ENCODE data around the gene APPL2. TPM values are rescaled to one million over a fixed set of nuclear protein-coding genes. Genes with fewer than 3 reads are reported as not detected.

The APPL2 gene
- total RNA-seq, 1 experiment from 2014 or later = 35.5 TPM

GRCh38 chr12:105275997-105276733 is 40.2 kb upstream of the APPL2 start:
- DNase-seq (ENCODE audit: unreplicated experiment) = no peak
- H3K9me3 Mint-ChIP-seq (ENCODE audit: unreplicated experiment) = no peaks in the 10 kb centered on the region
- no peak for TF ChIP-seq CTCF (IDR thresholded peaks at IDR 0.05; ENCODE audit: unreplicated experiment)
- no peak overlapping the region for H3K4me3 Mint-ChIP-seq (ENCODE audit: unreplicated experiment)
- intact Hi-C loops (cut with micrococcal nuclease) = no loop called here
- H3K27ac Mint-ChIP-seq (ENCODE audit: low read depth, unreplicated experiment) = peak overlapping the region; percentile 29
- ChIA-PET POLR2A (interaction anchor here (0.6 to 0.9 kb wide), 3 partner anchors 109 to 284 kb away, joined by 3 to 4 read pairs (median 3); no protein-coding TSS in a partner anchor), CTCF (interaction anchor here (0.6 to 0.7 kb wide), 2 partner anchors 93 to 103 kb away, joined by 6 read pairs; no protein-coding TSS in a partner anchor)
- no TSS peak for BruUV-seq (replicated peaks)
- peaks cover 6% of the 10 kb centered on the region for H3K4me1 Mint-ChIP-seq (ENCODE audit: insufficient read depth, unreplicated experiment)
- H3K27me3 Mint-ChIP-seq (ENCODE audit: insufficient read depth, unreplicated experiment) = no peaks in the 10 kb centered on the region
- H3K36me3 Mint-ChIP-seq (ENCODE audit: insufficient read depth, unreplicated experiment) = no peaks in the 10 kb centered on the region

- H3K27me3 Mint-ChIP-seq (ENCODE audit: insufficient read depth, unreplicated experiment) = no peaks in the 10 kb centered on the region
- ChIA-PET POLR2A (interaction anchor here (1.0 to 1.6 kb wide), 3 partner anchors 14 to 58 kb away, joined by 3 to 5 read pairs (median 3); partner anchors contain the start of gene APPL2), CTCF (interaction anchor here (0.5 to 0.9 kb wide), 2 partner anchors 109 to 113 kb away, joined by 3 read pairs; no protein-coding TSS in a partner anchor)
- H3K4me1 Mint-ChIP-seq (ENCODE audit: insufficient read depth, unreplicated experiment) = peaks cover 10% of the 10 kb centered on the region
- no peaks in the 10 kb centered on the region for H3K9me3 Mint-ChIP-seq (ENCODE audit: unreplicated experiment)
- no peaks in the 10 kb centered on the region for H3K36me3 Mint-ChIP-seq (ENCODE audit: insufficient read depth, unreplicated experiment)
- no peak for TF ChIP-seq CTCF (IDR thresholded peaks at IDR 0.05; ENCODE audit: unreplicated experiment)
- no peak overlapping the region for H3K4me3 Mint-ChIP-seq (ENCODE audit: unreplicated experiment)
- intact Hi-C loops (cut with micrococcal nuclease) = no loop called here
- BruUV-seq (replicated peaks) = no TSS peak
- H3K27ac Mint-ChIP-seq (ENCODE audit: low read depth, unreplicated experiment) = no peak overlapping the region
- no peak for DNase-seq (ENCODE audit: unreplicated experiment)
Observed at GRCh38 chr12:105274571-105274970, 38.6 kb upstream of the APPL2 start.

- H3K27me3 Mint-ChIP-seq (ENCODE audit: insufficient read depth, unreplicated experiment) = no peaks in the 10 kb centered on the region
- no peaks in the 10 kb centered on the region for H3K36me3 Mint-ChIP-seq (ENCODE audit: insufficient read depth, unreplicated experiment)
- no peak for TF ChIP-seq CTCF (IDR thresholded peaks at IDR 0.05; ENCODE audit: unreplicated experiment)
- ChIA-PET CTCF (interaction anchor here (0.5 to 0.9 kb wide), 2 partner anchors 22 to 863 kb away, joined by 3 read pairs; no protein-coding TSS in a partner anchor), POLR2A (interaction anchor here (0.6 to 1.9 kb wide), 6 partner anchors 13 to 59 kb away, joined by 3 to 5 read pairs (median 4); partner anchors contain the start of gene APPL2)
- BruUV-seq (replicated peaks) = no TSS peak
- intact Hi-C loops (cut with micrococcal nuclease) = no loop called here
- H3K4me1 Mint-ChIP-seq (ENCODE audit: insufficient read depth, unreplicated experiment) = peaks cover 14% of the 10 kb centered on the region
- no peak overlapping the region for H3K27ac Mint-ChIP-seq (ENCODE audit: low read depth, unreplicated experiment)
- no peak overlapping the region for H3K4me3 Mint-ChIP-seq (ENCODE audit: unreplicated experiment)
- no peaks in the 10 kb centered on the region for H3K9me3 Mint-ChIP-seq (ENCODE audit: unreplicated experiment)
- no peak for DNase-seq (ENCODE audit: unreplicated experiment)
Observed at GRCh38 chr12:105273601-105274000, 37.6 kb upstream of the APPL2 start.

DNA sequence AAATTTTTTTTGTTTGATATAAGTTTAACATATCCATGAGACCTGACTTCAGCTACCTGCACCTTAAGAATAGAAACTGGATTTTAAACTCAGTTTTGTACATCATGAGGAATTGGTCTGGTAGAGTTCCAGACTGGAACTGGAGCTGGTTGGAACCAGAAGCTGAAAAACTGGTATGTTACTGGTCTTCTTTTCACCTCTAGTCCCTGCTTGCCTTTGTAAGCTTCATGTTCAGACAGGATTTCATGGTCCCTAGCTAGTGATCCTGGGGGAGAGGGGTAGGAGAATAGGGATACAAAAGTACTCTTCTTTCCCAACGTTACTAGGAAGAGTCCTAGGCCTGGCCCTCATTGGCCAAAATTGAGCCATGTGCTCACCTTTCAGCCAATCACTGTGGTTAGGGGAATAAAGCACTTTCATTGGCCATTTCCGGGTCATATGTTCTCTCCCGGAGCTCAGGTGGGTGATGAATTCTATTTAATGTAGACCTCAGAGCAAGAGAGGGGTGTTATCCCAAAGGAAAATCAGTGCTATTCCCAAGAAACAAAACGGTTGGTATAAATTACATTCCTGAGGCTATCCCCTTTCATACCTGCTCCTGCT is 36.9 kb upstream of the APPL2 start:
- no peak for DNase-seq (ENCODE audit: unreplicated experiment)
- Mint-ChIP-seq H3K36me3 (ENCODE audit: insufficient read depth, unreplicated experiment) (no peaks in the 10 kb centered on the region), H3K9me3 (ENCODE audit: unreplicated experiment) (no peaks in the 10 kb centered on the region), H3K4me3 (ENCODE audit: unreplicated experiment) (no peak overlapping the region), H3K27ac (ENCODE audit: low read depth, unreplicated experiment) (no peak overlapping the region), H3K27me3 (ENCODE audit: insufficient read depth, unreplicated experiment) (no peaks in the 10 kb centered on the region), H3K4me1 (ENCODE audit: insufficient read depth, unreplicated experiment) (peaks cover 14% of the 10 kb centered on the region)
- intact Hi-C loops (cut with micrococcal nuclease) = no loop called here
- TF ChIP-seq CTCF (IDR thresholded peaks at IDR 0.05; ENCODE audit: unreplicated experiment) = no peak
- CTCF ChIA-PET = interaction anchor here (0.5 to 1.1 kb wide), 4 partner anchors 21 to 111 kb away, joined by 3 to 8 read pairs (median 3); no protein-coding TSS in a partner anchor
- POLR2A ChIA-PET = interaction anchor here (0.6 to 1.9 kb wide), 5 partner anchors 15 to 1071 kb away, joined by 3 to 5 read pairs (median 4); partner anchors contain the start of gene APPL2
- no TSS peak for BruUV-seq (replicated peaks)
